HepG2 (cell line): Measurements from ENCODE around the gene HNRNPA1. TPM values are rescaled to one million over a fixed set of nuclear protein-coding genes. Genes with fewer than 3 reads are reported as not detected.
"Not testable (repeated sequence)": the region's sequence is repeated elsewhere in the genome, so short reads cannot be mapped to it uniquely, and the experiment has no call there.

Experiments
- ATAC-seq: fragments of 200-7000 bp; cut with Tn5 transposase; 3 replicates; pipeline ENCODE4 v1.9.1; 2020; ENCODE audit warnings: mild to moderate bottlenecking, moderate library complexity
- BruUV-seq: library from RNA; stranded (reverse); fragments of 400-500 nt; replicated peaks from 2 replicates; lab custom pipeline; 2021; lab: Mats Ljungman, UMichigan
- CTCF ChIA-PET: fragments of 300-600 bp; formaldehyde crosslinking; extraction: SDS; loops from one replicate; lab custom pipeline; 2021; ENCODE audit warnings: low total read pairs, inconsistent platforms, low intra/inter-chr PET ratio; lab: Yijun Ruan, JAX
- POLR2A ChIA-PET: fragments of 350-600 bp; sonication (Branson Sonifier 250); formaldehyde crosslinking; loops from one replicate; lab custom pipeline; 2020; ENCODE audit warnings: antibody characterized with exemption, inconsistent platforms; lab: Yijun Ruan, JAX
- DNase-seq: peaks from one replicate; pipeline ENCODE4 v3.0.0-alpha.2; 2015; ENCODE audit warnings: low spot score
- FAIRE-seq: peaks from 3 replicates; lab custom pipeline; 2011; peaks lifted over from hg19 to GRCh38; lab: Jason Lieb, UNC
- H2AFZ ChIP-seq: one replicate; pipeline ENCODE4 v1.6.1; 2011; ENCODE audit warnings: low read length, inconsistent platforms
- H3K27ac ChIP-seq: fragments of 300-600 bp; 3 replicates; pipeline ENCODE4 v1.8.0; 2011; ENCODE audit warnings: mixed run types, mild to moderate bottlenecking, mixed read lengths, low read length, inconsistent platforms; ENCODE audit not compliant: insufficient read depth; ENCODE audit errors: extremely low read length
- H3K27me3 ChIP-seq, 2 experiments: fragments of 200-600 bp in 1 of 2; 2 replicates in 1 of 2; 3 replicates in 1 of 2; pipeline versions ENCODE4 v1.6.0 to v1.8.0; 2011; ENCODE audit warnings: low read length in 2 of 2, mild to moderate bottlenecking in 2 of 2, moderate library complexity in 2 of 2, inconsistent platforms in 1 of 2; ENCODE audit not compliant: insufficient read depth in 2 of 2, control insufficient read depth in 1 of 2
- H3K36me3 ChIP-seq, 2 experiments: fragments of 200-600 bp in 1 of 2; replicated peaks in 1 of 2; 2 replicates in 1 of 2; 3 replicates in 1 of 2; pipeline versions ENCODE4 v1.5.1 to v1.8.0; 2011; ENCODE audit warnings: low read length in 2 of 2, inconsistent platforms in 1 of 2; ENCODE audit not compliant: insufficient read depth in 2 of 2, control insufficient read depth in 1 of 2
- H3K4me1 ChIP-seq: 2 replicates; pipeline ENCODE4 v1.5.1; 2012; ENCODE audit warnings: low read length, inconsistent platforms; ENCODE audit not compliant: insufficient read depth
- H3K4me2 ChIP-seq: 2 replicates; pipeline ENCODE4 v1.6.0; 2011; ENCODE audit warnings: low read depth, low read length, inconsistent platforms
- H3K4me3 ChIP-seq, 3 experiments: fragments of 200-600 bp in 1 of 3; sonication (generic), shearing (Covaris generic) in 1 of 3; replicated peaks in 1 of 3; 2 replicates each; pipeline ENCODE4 v1.5.1; 2011 to 2016; ENCODE audit warnings: low read length in 3 of 3, inconsistent platforms in 2 of 3, low read depth in 2 of 3, mild to moderate bottlenecking in 2 of 3, control low read depth in 1 of 3, mixed read lengths in 1 of 3; ENCODE audit not compliant: insufficient read depth in 1 of 3
- H3K79me2 ChIP-seq: one replicate; pipeline ENCODE4 v1.6.1; 2011; ENCODE audit warnings: low read length, inconsistent platforms; ENCODE audit not compliant: insufficient read depth
- H3K9ac ChIP-seq: 2 replicates; pipeline ENCODE4 v1.6.0; 2011; ENCODE audit warnings: mild to moderate bottlenecking, low read depth, low read length, inconsistent platforms; ENCODE audit not compliant: insufficient read depth
- H3K9me3 ChIP-seq: 2 replicates; pipeline ENCODE4 v1.5.1; 2012; ENCODE audit warnings: mild to moderate bottlenecking, low read length
- H4K20me1 ChIP-seq: 2 replicates; pipeline ENCODE4 v1.6.0; 2011; ENCODE audit warnings: inconsistent platforms, mild to moderate bottlenecking, low read length, moderate library complexity; ENCODE audit not compliant: insufficient read depth
- KDM5A ChIP-seq: fragments of 200-600 bp; sonication (generic); IDR thresholded peaks from 2 replicates; pipeline ENCODE4 v1.7.0; 2018; ENCODE audit warnings: antibody characterized with exemption, mild to moderate bottlenecking, low read length, borderline replicate concordance
- KLF13 ChIP-seq: sonication (generic); formaldehyde crosslinking; IDR thresholded peaks from 2 replicates; pipeline ENCODE4 v1.4.0; 2020; ENCODE audit warnings: mild to moderate bottlenecking, missing genetic modification reagents
- MYPOP ChIP-seq: sonication (generic); formaldehyde crosslinking; IDR thresholded peaks from 2 replicates; pipeline ENCODE4 v1.8.1; 2023; ENCODE audit warnings: mild to moderate bottlenecking, moderate library complexity, missing genetic modification reagents
- RARG ChIP-seq: sonication (generic); formaldehyde crosslinking; IDR thresholded peaks from 2 replicates; pipeline ENCODE4 v1.4.0; 2020; ENCODE audit warnings: low read depth, mild to moderate bottlenecking, missing genetic modification reagents
- YY1 ChIP-seq: IDR thresholded peaks from 2 replicates; pipeline ENCODE4 v1.6.1; 2011; ENCODE audit warnings: low read length, low read depth, moderate library complexity, mild to moderate bottlenecking; ENCODE audit not compliant: insufficient read depth, insufficient replicate concordance
- ZNF18 ChIP-seq: sonication (generic); formaldehyde crosslinking; IDR thresholded peaks from 2 replicates; pipeline ENCODE4 v1.8.0; 2022; ENCODE audit warnings: mild to moderate bottlenecking, missing genetic modification reagents; ENCODE audit not compliant: insufficient replicate concordance
- ZNF749 ChIP-seq: sonication (generic); formaldehyde crosslinking; IDR thresholded peaks from 2 replicates; pipeline ENCODE4 v1.8.0; 2022; ENCODE audit warnings: mild to moderate bottlenecking, missing genetic modification reagents, moderate library complexity, borderline replicate concordance
- WGBS: methylation state at CpG from one replicate; pipeline ENCODE4 v1.1.6; 2017; ENCODE audit warnings: low lambda C conversion rate; 5-methylcytosine and 5-hydroxymethylcytosine counted together
- in situ Hi-C: cut with HindIII; loops from 2 replicates; pipeline ENCODE4 v1.10.0; 2017; ENCODE audit warnings: low pct_unique_long_range_greater_than_20kb; ENCODE audit not compliant: extremely low pct_ligation_motif_present
- intact Hi-C: fragments of 100-400 bp; cut with micrococcal nuclease; formaldehyde crosslinking; loops from one replicate; pipeline ENCODE4 v1.10.0; 2022; ENCODE audit not compliant: unreplicated experiment
- polyA plus RNA-seq, 8 experiments: library from polyadenylated mRNA; depleted of rRNA in 3 of 8; stranded (reverse) in 7 of 8; unstranded in 1 of 8; fragments of >200 nt; fragmentation: Illumina TruSeq in 4 of 8; extraction: Trizol in 4 of 8; gene quantifications; 2 replicates each; pipeline versions ENCODE4 v1.2.1 to v1.2.3, GENCODE V29; 2011 to 2016; ENCODE audit warnings: low read depth in 4 of 8, missing spikeins in 1 of 8, mixed read lengths in 1 of 8; ENCODE audit not compliant: insufficient read depth in 1 of 8
- total RNA-seq, 5 experiments: library from RNA; depleted of rRNA; stranded (reverse); fragments of >200 nt; fragmentation: Illumina TruSeq; extraction: Trizol; gene quantifications; 2 replicates each; pipeline ENCODE4 v1.2.3, GENCODE V29; 2016; ENCODE audit warnings: low read depth in 1 of 5
- TF ChIP-seq, protein P1 (sequence below): fragments of 450-650 bp; IDR thresholded peaks from 2 replicates; pipeline ENCODE4 v1.6.1; 2016

The HNRNPA1 gene
- total and polyA plus RNA-seq, 2 of the 13 experiments (the other 11 are each of a cell fraction or from before 2014, with no cell fraction given) = 535 to 1,820 TPM

- TF ChIP-seq RARG = 0 out of 2 replicates have a peak, but pooled peaks have one; percentile 5
- TF ChIP-seq KDM5A = peak; percentile 15; the same call in 1 of the 2 replicates
- 0 out of 2 replicates have a peak, but pooled peaks have one; percentile 60 for TF ChIP-seq KLF13 (CRISPR knock-in tag)
- peak; percentile 70; the same call in 1 of the 2 replicates for TF ChIP-seq MYPOP (CRISPR knock-in tag)
- TF ChIP-seq, protein P1, sequence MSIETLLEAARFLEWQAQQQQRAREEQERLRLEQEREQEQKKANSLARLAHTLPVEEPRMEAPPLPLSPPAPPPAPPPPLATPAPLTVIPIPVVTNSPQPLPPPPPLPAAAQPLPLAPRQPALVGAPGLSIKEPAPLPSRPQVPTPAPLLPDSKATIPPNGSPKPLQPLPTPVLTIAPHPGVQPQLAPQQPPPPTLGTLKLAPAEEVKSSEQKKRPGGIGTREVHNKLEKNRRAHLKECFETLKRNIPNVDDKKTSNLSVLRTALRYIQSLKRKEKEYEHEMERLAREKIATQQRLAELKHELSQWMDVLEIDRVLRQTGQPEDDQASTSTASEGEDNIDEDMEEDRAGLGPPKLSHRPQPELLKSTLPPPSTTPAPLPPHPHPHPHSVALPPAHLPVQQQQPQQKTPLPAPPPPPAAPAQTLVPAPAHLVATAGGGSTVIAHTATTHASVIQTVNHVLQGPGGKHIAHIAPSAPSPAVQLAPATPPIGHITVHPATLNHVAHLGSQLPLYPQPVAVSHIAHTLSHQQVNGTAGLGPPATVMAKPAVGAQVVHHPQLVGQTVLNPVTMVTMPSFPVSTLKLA = peak; percentile 30; the same call in 1 of the 2 replicates
- peak; percentile 77 for TF ChIP-seq ZNF18 (CRISPR knock-in tag)
- peak; percentile 20 for TF ChIP-seq YY1
These were observed 724 bp downstream of the HNRNPA1 start (continued) for GRCh38 chr12:54281261-54281638.

DNA sequence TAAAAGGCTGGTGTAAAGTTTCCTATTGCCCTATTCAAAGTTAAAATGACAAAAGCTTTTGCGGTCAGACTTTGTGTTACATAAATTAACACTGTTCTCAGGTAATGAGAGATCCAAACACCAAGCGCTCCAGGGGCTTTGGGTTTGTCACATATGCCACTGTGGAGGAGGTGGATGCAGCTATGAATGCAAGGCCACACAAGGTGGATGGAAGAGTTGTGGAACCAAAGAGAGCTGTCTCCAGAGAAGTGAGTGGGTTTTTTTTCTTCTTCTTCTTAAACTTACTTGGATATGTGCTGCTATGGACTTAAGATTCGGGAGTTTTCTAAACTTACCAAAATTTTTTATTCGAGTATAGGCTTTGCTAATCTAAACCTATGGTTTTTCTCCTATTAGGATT, 1.2 kb downstream of the HNRNPA1 start:
- BruUV-seq, H2AFZ ChIP-seq, intact Hi-C loops, ATAC-seq, CTCF ChIA-PET, H3K9me3 ChIP-seq, H3K27me3 ChIP-seq, DNase-seq, FAIRE-seq: not testable (repeated sequence)
- Histone ChIP-seq H3K4me2 (peak overlapping the region; percentile 79), H3K27ac (peak overlapping the region; percentile 96), H3K79me2 (peaks cover 67% of the 10 kb centered on the region), H3K36me3 (peaks cover 9 to 51% of the 10 kb centered on the region in 2 experiments), H3K4me1 (peaks cover 66% of the 10 kb centered on the region), H3K4me3 (peak overlapping the region; percentile 73 to 79 (median 76)), H4K20me1 (peaks cover 51% of the 10 kb centered on the region), H3K9ac (peak overlapping the region; percentile 100)
- 0 out of 2 replicates have a peak, but pooled peaks have one; percentile 10 for TF ChIP-seq ZNF749
- POLR2A ChIA-PET = interaction anchor here (2.8 to 4.5 kb wide), 5 partner anchors 13 to 77 kb away, joined by 16 to 176 read pairs (median 53); partner anchors contain the start of genes COPZ1 and NFE2
- under 1% methylated on average over 4 of the region's 4 CpGs for WGBS
- in situ Hi-C loops = loop anchor here (5.0 kb wide), 1 partner anchor 46 kb away; the partner anchor contains the start of gene COPZ1
